GM12878 (cell line): ENCODE results near the gene C20orf202. TPM values are rescaled to one million over a fixed set of nuclear protein-coding genes. Genes with fewer than 3 reads are reported as not detected.

Experiments used
- ATAC-seq: fragments of 200-7000 bp; cut with Tn5 transposase; 3 replicates; pipeline ENCODE4 v1.9.1; 2020; ENCODE audit warnings: mild to moderate bottlenecking, moderate library complexity
- BruUV-seq: library from RNA; stranded (reverse); fragments of 400-500 nt; replicated peaks from 2 replicates; lab custom pipeline; 2021; lab: Mats Ljungman, UMichigan
- CTCF ChIA-PET: fragments of 300-600 bp; sonication (Branson Sonifier 250); formaldehyde crosslinking; extraction: SDS; loops from one replicate; lab custom pipeline; 2021; ENCODE audit warnings: inconsistent platforms; lab: Yijun Ruan, JAX
- POLR2A ChIA-PET: fragments of 350-600 bp; formaldehyde crosslinking; extraction: SDS; loops from one replicate; lab custom pipeline; 2021; ENCODE audit warnings: inconsistent platforms; lab: Charles Lee
- RAD21 ChIA-PET: fragments of 300-600 bp; sonication (Branson Sonifier 250); formaldehyde crosslinking; loops from one replicate; lab custom pipeline; 2023; ENCODE audit warnings: antibody characterized with exemption; ENCODE audit not compliant: unreplicated experiment; lab: Charles Lee
- SMC1A ChIA-PET: fragments of 300-600 bp; sonication (Branson Sonifier 250); formaldehyde crosslinking; loops from one replicate; lab custom pipeline; 2023; ENCODE audit not compliant: unreplicated experiment, uncharacterized antibody; lab: Charles Lee
- DNase-seq: peaks from one replicate; pipeline ENCODE4 v3.0.0-alpha.2; 2011; ENCODE audit warnings: low read depth, low spot score
- FAIRE-seq: peaks from 3 replicates; lab custom pipeline; 2011; peaks lifted over from hg19 to GRCh38; lab: Jason Lieb, UNC
- H2AFZ ChIP-seq: 2 replicates; pipeline ENCODE4 v1.6.0; 2011; ENCODE audit warnings: low read depth, low read length, control low read depth; ENCODE audit not compliant: control insufficient read depth
- H3K27ac ChIP-seq: 2 replicates; pipeline ENCODE4 v1.5.1; 2011; ENCODE audit warnings: control low read depth; ENCODE audit not compliant: control insufficient read depth, insufficient read depth
- H3K27me3 ChIP-seq, 2 experiments: replicated peaks in 1 of 2; 2 replicates each; pipeline versions ENCODE4 v1.6.0 to v1.6.1; 2011; ENCODE audit warnings: low read length in 1 of 2; ENCODE audit not compliant: control insufficient read depth in 2 of 2, insufficient read depth in 2 of 2
- H3K36me3 ChIP-seq, 2 experiments: 2 replicates each; pipeline ENCODE4 v1.5.1; 2011; ENCODE audit warnings: low read length in 1 of 2; ENCODE audit not compliant: control insufficient read depth in 2 of 2, insufficient read depth in 2 of 2
- H3K4me1 ChIP-seq: 2 replicates; pipeline ENCODE4 v1.6.1; 2011; ENCODE audit warnings: mild to moderate bottlenecking, low read length, moderate library complexity, mixed read lengths; ENCODE audit not compliant: control insufficient read depth, insufficient read depth
- H3K4me2 ChIP-seq: 2 replicates; pipeline ENCODE4 v1.6.0; 2011; ENCODE audit warnings: control low read depth; ENCODE audit not compliant: control insufficient read depth, insufficient read depth
- H3K4me3 ChIP-seq: fragments of 200-600 bp; sonication (generic); 2 replicates; pipeline ENCODE4 v1.5.1; 2016
- H3K79me2 ChIP-seq: 2 replicates; pipeline ENCODE4 v1.6.0; 2011; ENCODE audit warnings: low read length; ENCODE audit not compliant: control insufficient read depth, insufficient read depth
- H3K9ac ChIP-seq: 2 replicates; pipeline ENCODE4 v1.8.0; 2011; ENCODE audit warnings: low read length, control low read depth, mixed read lengths; ENCODE audit not compliant: control insufficient read depth, insufficient read depth
- H3K9me3 ChIP-seq: replicated peaks from 3 replicates; pipeline ENCODE4 v1.5.1; 2011; ENCODE audit warnings: mild to moderate bottlenecking, low read length; ENCODE audit not compliant: control insufficient read depth, insufficient read depth
- H4K20me1 ChIP-seq: 2 replicates; pipeline ENCODE4 v1.6.0; 2011; ENCODE audit not compliant: control insufficient read depth, insufficient read depth
- BACH1 ChIP-seq: fragments of 450-650 bp; IDR thresholded peaks from 2 replicates; pipeline ENCODE4 v1.6.1; 2017; ENCODE audit warnings: mild to moderate bottlenecking, borderline replicate concordance
- CBX5 ChIP-seq: sonication (generic); IDR thresholded peaks from 2 replicates; pipeline ENCODE4 v1.6.1; 2016; ENCODE audit warnings: low read depth, moderate library complexity, mild to moderate bottlenecking, inconsistent platforms
- HSF1 ChIP-seq: fragments of 150-350 bp; IDR thresholded peaks from 2 replicates; pipeline ENCODE4 v1.6.1; 2014; ENCODE audit warnings: mild to moderate bottlenecking, low read depth, low read length
- NFXL1 ChIP-seq: fragments of 450-650 bp; IDR thresholded peaks from 2 replicates; pipeline ENCODE4 v1.6.1; 2017; ENCODE audit warnings: antibody characterized with exemption, mild to moderate bottlenecking, borderline replicate concordance
- NR2C2 ChIP-seq: IDR thresholded peaks from 2 replicates; pipeline ENCODE4 v1.6.1; 2011; ENCODE audit warnings: borderline replicate concordance, low read depth; ENCODE audit not compliant: control insufficient read depth, insufficient read length
- NR2F1 ChIP-seq: fragments of 450-650 bp; conservative IDR thresholded peaks from 2 replicates; pipeline ENCODE4 v1.6.1; 2017; ENCODE audit warnings: mild to moderate bottlenecking
- SMAD5 ChIP-seq: IDR thresholded peaks from 2 replicates; pipeline ENCODE4 v1.6.1; 2016; ENCODE audit warnings: antibody characterized with exemption, low read depth
- ZNF384 ChIP-seq: IDR thresholded peaks from 2 replicates; pipeline ENCODE4 v1.6.1; 2012; ENCODE audit warnings: low read depth, mild to moderate bottlenecking, low read length, improper control_type of control experiment, borderline replicate concordance
- ZNF687 ChIP-seq: fragments of 450-650 bp; IDR thresholded peaks from 2 replicates; pipeline ENCODE4 v1.6.1; 2017; ENCODE audit warnings: mild to moderate bottlenecking, moderate library complexity
- WGBS: methylation state at CpG from one replicate; pipeline ENCODE4 v1.1.6; 2016; ENCODE audit warnings: low lambda C conversion rate; ENCODE audit not compliant: insufficient replicate concordance, insufficient coverage; ENCODE audit errors: missing lambda C conversion rate; 5-methylcytosine and 5-hydroxymethylcytosine counted together
- in situ Hi-C: fragments of 300-500 bp; cut with MboI; formaldehyde crosslinking; loops from 9 replicates; pipeline ENCODE4 v1.14.3; 2018; ENCODE audit warnings: mixed read lengths
- intact Hi-C: fragments of 100-400 bp; cut with micrococcal nuclease; formaldehyde crosslinking; loops from one replicate; pipeline ENCODE4 v1.14.2; 2022; ENCODE audit not compliant: unreplicated experiment
- polyA plus RNA-seq, 11 experiments: library from polyadenylated mRNA; depleted of rRNA in 4 of 11; unstranded in 6 of 11; stranded (reverse) in 5 of 11; fragments of >200 nt; fragmentation: Nextera tagmentation in 4 of 11; fragmentation: Illumina TruSeq in 1 of 11; extraction: Ambion mirVana in 4 of 11; extraction: Trizol in 1 of 11; gene quantifications; 1 replicate in 1 of 11; 2 replicates in 10 of 11; pipeline versions ENCODE4 v1.2.1 to v1.2.3, GENCODE V29; 2011 to 2016; ENCODE audit warnings: inconsistent platforms in 2 of 11, missing spikeins in 2 of 11, low read depth in 1 of 11
- total RNA-seq, 4 experiments: library from RNA; depleted of rRNA in 3 of 4; stranded (reverse); fragments of >200 nt in 3 of 4; fragmentation: Illumina TruSeq in 1 of 4; extraction: Trizol in 1 of 4; gene quantifications; 2 replicates each; pipeline versions ENCODE4 v1.2.1 to v1.2.3, GENCODE V29; 2013 to 2021
- TF ChIP-seq, protein P1 (sequence below): IDR thresholded peaks from 2 replicates; pipeline ENCODE4 v1.6.1; 2012; ENCODE audit warnings: mild to moderate bottlenecking, low read depth, low read length

Gene C20orf202
- total and polyA plus RNA-seq, 10 of the 15 experiments (the other 5 are each of a cell fraction or from before 2014, with no cell fraction given): 0.04 TPM; not detected in 8

GRCh38 chr20:1174787-1175186 lies 28.5 kb upstream of the C20orf202 start:
- RAD21 ChIA-PET: no interaction called here
- Histone ChIP-seq H3K4me3 (no peak overlapping the region), H3K4me2 (no peak overlapping the region), H2AFZ (no peak overlapping the region), H4K20me1 (no peaks in the 10 kb centered on the region; the same call in 1 of the 2 replicates), H3K9me3 (no peaks in the 10 kb centered on the region), H3K9ac (no peak overlapping the region), H3K27me3 (no peaks in the 10 kb centered on the region), H3K36me3 (peaks cover 3 to 6% of the 10 kb centered on the region in 2 experiments; a peak in 3 of 4 replicates), H3K4me1 (no peaks in the 10 kb centered on the region), H3K79me2 (no peaks in the 10 kb centered on the region), H3K27ac (no peak overlapping the region)
- CTCF ChIA-PET: interaction anchor here (0.6 kb wide), 1 partner anchor 462 kb away, joined by 4 read pairs; no protein-coding TSS in a partner anchor
- SMC1A ChIA-PET: no interaction called here
- no peak for TF ChIP-seq SMAD5
- TF ChIP-seq NR2C2: no peak
- TF ChIP-seq CBX5: no peak
- TF ChIP-seq NFXL1: no peak
- no peak for TF ChIP-seq ZNF384
- no peak for TF ChIP-seq BACH1
- no peak for TF ChIP-seq NR2F1
- no peak for TF ChIP-seq HSF1
- TF ChIP-seq, protein P1, sequence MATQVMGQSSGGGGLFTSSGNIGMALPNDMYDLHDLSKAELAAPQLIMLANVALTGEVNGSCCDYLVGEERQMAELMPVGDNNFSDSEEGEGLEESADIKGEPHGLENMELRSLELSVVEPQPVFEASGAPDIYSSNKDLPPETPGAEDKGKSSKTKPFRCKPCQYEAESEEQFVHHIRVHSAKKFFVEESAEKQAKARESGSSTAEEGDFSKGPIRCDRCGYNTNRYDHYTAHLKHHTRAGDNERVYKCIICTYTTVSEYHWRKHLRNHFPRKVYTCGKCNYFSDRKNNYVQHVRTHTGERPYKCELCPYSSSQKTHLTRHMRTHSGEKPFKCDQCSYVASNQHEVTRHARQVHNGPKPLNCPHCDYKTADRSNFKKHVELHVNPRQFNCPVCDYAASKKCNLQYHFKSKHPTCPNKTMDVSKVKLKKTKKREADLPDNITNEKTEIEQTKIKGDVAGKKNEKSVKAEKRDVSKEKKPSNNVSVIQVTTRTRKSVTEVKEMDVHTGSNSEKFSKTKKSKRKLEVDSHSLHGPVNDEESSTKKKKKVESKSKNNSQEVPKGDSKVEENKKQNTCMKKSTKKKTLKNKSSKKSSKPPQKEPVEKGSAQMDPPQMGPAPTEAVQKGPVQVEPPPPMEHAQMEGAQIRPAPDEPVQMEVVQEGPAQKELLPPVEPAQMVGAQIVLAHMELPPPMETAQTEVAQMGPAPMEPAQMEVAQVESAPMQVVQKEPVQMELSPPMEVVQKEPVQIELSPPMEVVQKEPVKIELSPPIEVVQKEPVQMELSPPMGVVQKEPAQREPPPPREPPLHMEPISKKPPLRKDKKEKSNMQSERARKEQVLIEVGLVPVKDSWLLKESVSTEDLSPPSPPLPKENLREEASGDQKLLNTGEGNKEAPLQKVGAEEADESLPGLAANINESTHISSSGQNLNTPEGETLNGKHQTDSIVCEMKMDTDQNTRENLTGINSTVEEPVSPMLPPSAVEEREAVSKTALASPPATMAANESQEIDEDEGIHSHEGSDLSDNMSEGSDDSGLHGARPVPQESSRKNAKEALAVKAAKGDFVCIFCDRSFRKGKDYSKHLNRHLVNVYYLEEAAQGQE: no peak
- no peak for TF ChIP-seq ZNF687
- intact Hi-C loops: no loop called here
- DNase-seq: no peak
- in situ Hi-C loops: no loop called here
- no TSS peak for BruUV-seq
- no peak for ATAC-seq
- FAIRE-seq: no peak
- WGBS: 97% methylated on average over 5 of the region's 8 CpGs
- POLR2A ChIA-PET: no interaction called here
